Heart right ventricle (tissue), 16 donors: ENCODE data around the gene STAMBPL1. TPM values are rescaled to one million over a fixed set of nuclear protein-coding genes. Genes with fewer than 3 reads are reported as not detected.
A peak's percentile ranks its signal among the peaks of the same experiment; 100 is the strongest.

ENCODE experiments used
- ATAC-seq, 8 donors: fragments of 200-7000 bp; cut with Tn5 transposase; one replicate each; pipeline ENCODE4 v1.9.1; 2020; ENCODE audit warnings: mild to moderate bottlenecking in 8 of 8, moderate library complexity in 8 of 8, moderate number of reproducible peaks in 1 of 8
- DNase-seq, 2 donors: peaks; one replicate each; pipeline ENCODE4 v3.0.0-alpha.2; 2020
- H3K27ac ChIP-seq, 10 donors: fragments of 200-600 bp; sonication (generic) in 2 of 10; one replicate each; pipeline versions ENCODE4 v1.5.0 to v1.8.0; 2020 to 2022; ENCODE audit warnings: mild to moderate bottlenecking in 3 of 10
- H3K27me3 ChIP-seq, 7 donors: fragments of 200-600 bp; one replicate each; pipeline ENCODE4 v1.8.0; 2021 to 2022; ENCODE audit warnings: mild to moderate bottlenecking in 2 of 7
- H3K36me3 ChIP-seq, 9 donors: fragments of 200-600 bp; sonication (generic) in 1 of 9; one replicate each; pipeline versions ENCODE4 v1.5.0 to v1.8.0; 2020 to 2022; ENCODE audit warnings: mild to moderate bottlenecking in 2 of 9
- H3K4me1 ChIP-seq, 9 donors: fragments of 200-600 bp; sonication (generic) in 1 of 9; one replicate each; pipeline versions ENCODE4 v1.5.0 to v1.8.0; 2020 to 2022; ENCODE audit warnings: mild to moderate bottlenecking in 4 of 9
- H3K4me3 ChIP-seq, 10 donors: fragments of 200-600 bp; sonication (generic) in 2 of 10; one replicate each; pipeline versions ENCODE4 v1.5.0 to v1.8.0; 2020 to 2022; ENCODE audit warnings: mild to moderate bottlenecking in 7 of 10, moderate library complexity in 2 of 10
- H3K9me3 ChIP-seq, 11 donors: fragments of 200-600 bp in 10 of 11; sonication (generic) in 2 of 11; one replicate each; pipeline versions ENCODE4 v1.5.0 to v1.8.0; 2013 to 2022; ENCODE audit warnings: mild to moderate bottlenecking in 2 of 11, control low read depth in 1 of 11, moderate library complexity in 1 of 11
- CTCF ChIP-seq, 9 donors: fragments of 200-600 bp; sonication (generic) in 2 of 9; IDR thresholded peaks; one replicate each; pipeline versions ENCODE4 v1.5.0 to v1.8.0; 2021 to 2022; ENCODE audit warnings: antibody characterized with exemption in 9 of 9, mild to moderate bottlenecking in 5 of 9, moderate library complexity in 1 of 9
- WGBS, 2 donors: extraction: QIAGEN DNeasy Blood & Tissue Kit; methylation state at CpG; one replicate each; pipeline ENCODE4 v1.1.7; 2013; ENCODE audit warnings: inconsistent platforms in 1 of 2; 5-methylcytosine and 5-hydroxymethylcytosine counted together
- intact Hi-C, 10 donors: fragments of 100-400 bp; cut with DNase I; formaldehyde crosslinking; loops; one replicate each; pipeline versions ENCODE4 v1.11.1 to v1.14.2; 2022
- polyA plus RNA-seq, 2 donors: library from polyadenylated mRNA; stranded (reverse); fragments of 200-250 nt; gene quantifications; one replicate each; pipeline ENCODE4 v1.2.3, GENCODE V29; 2013
- total RNA-seq, 10 donors: library from RNA; stranded (reverse); fragmentation: NEBNext Ultra II Directional in 3 of 10; extraction: Animal tissue kit (Norgen Biotek cat#: 25700) in 3 of 10; gene quantifications; one replicate each; pipeline versions ENCODE4 v1.2.1 to v1.2.4, GENCODE V29; 2021 to 2023
- donor health status: Arrhythmogenic right ventricular cardiomyopathy.
- donor health status: ischemic (EF 13 %, LVEDD 7.1; RV severe dilation, severe dysfunction).
- donor health status: healthy with polysubstance abuse.
- donor health status: DM: no; HTN: yes; CAD: no.
- donor health status: DM: no; HTN: no; CAD: no.
- donor health status: ischemic (EF 25% LVEDD 6.9; RV normal size, moderate dysfunction).
- donor health status: ischemic (EF 25% LVEDD 5.7; RV mildly dilated, moderate dysfunction).
- donor health status: healthy.
- donor health status: DM: yes; HTN: yes; CAD: no.
- donor health status: Ischemic cardiomyopathy.
- donor health status: ischemic (EF 35%, LVEDD 5.7; RV mildly dilated, moderate dysfunction).
- donor health status: nonischemic (EF 11% LVEDD 7.7; RV severe dilation, severe dysfunction).
- donor health status: DM: yes; HTN: yes; CAD: no.
- donor health status: PGD.
- donor health status: ischemic (EF 29% LVEDD 5.4; RV normal size, mild dysfunction).
- donor health status: nonischemic (EF 23%, LVEDD 6.1; RV moderate dilation, normal function).

The STAMBPL1 gene
- total and polyA plus RNA-seq, 12 donors = 0.94 to 3.3 (median 2.7) TPM

DNA sequence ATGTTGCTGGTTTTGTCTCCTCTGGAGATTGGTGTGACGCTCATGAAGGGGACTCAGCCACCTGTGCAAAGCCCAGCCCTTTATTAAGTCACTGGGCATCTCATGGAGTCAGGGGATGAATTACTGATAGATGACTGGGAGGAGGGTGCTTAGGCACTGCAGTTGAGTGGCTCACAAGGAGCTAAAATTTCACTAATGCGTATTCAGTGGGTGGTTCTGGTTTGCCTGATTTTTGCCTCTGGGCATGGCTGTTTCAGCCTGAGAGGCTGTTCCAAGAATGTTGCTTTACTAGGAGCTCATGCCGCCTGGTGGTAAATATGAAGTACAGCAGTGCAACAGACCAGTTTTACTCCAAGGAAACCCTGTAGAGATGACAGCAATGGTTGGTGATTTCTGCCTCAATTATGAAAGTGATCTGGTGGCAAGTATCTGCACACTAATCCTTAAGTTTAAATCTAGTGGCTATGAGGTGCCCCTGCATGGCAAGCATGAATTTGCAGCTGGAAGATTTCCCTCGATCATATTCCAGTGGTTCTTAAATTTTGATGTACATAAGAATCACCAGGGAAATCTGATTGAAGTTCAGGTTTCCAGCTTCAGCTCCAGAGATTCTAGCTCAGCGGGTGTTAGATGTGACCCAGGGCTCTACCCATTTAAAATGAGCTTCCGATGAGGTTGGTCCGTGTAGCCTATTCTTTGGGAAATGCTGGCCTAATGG lies 52.7 kb downstream of the STAMBPL1 start:
- 49 to 50% methylated on average over 7 of the region's 7 CpGs for WGBS, 2 donors
- Histone ChIP-seq H3K36me3 (peaks cover 0 to 30% (median 6%) of the 10 kb centered on the region in 9 donors), H3K27ac (peak overlapping the region in 7 of 10 donors; percentile 4 to 82 (median 45)), H3K9me3 (no peaks in the 10 kb centered on the region), H3K4me3 (no peak overlapping the region), H3K27me3 (no peaks in the 10 kb centered on the region), H3K4me1 (peaks cover 3 to 41% (median 19%) of the 10 kb centered on the region in 9 donors)
- peak; percentile 76 to 92 (median 87) for TF ChIP-seq CTCF (IDR thresholded peaks at IDR 0.05)
- ATAC-seq (peak; percentile 69 to 80 (median 78)), DNase-seq (peak in 1 of 2 donors; percentile 59)
- intact Hi-C loops = loop anchor here in 9 of 10 donors (1.0 to 10.0 kb wide), 7 partner anchors 45 to 282 kb away; partner anchors contain the start of gene STAMBPL1 (in 2 of the 9)

DNA sequence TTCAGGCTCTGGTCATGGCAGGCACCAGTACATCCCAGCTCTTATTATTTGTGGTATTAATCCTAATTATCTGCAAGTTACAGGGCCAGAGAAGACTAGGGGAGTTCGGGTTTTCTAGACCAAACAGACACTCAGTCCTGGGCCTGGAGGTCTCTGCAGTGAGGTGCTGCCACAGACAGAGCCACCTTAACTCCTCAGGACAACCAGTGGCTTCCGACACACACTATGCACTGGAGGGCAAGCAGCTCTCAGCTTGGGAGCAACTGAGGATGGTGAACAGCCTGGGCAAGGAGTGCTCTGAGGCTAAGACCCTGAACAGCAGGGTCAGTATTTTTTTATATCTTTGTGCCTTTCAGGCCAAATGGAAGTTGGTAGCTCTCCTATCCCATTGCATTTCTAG lies 53.5 kb downstream of the STAMBPL1 start:
- 79 to 93% methylated on average over 2 of the region's 2 CpGs for WGBS, 2 donors
- Histone ChIP-seq H3K4me1 (peaks cover 3 to 34% (median 11%) of the 10 kb centered on the region in 9 donors), H3K27me3 (no peaks in the 10 kb centered on the region), H3K4me3 (no peak overlapping the region), H3K9me3 (no peaks in the 10 kb centered on the region), H3K36me3 (peaks cover 0 to 39% (median 11%) of the 10 kb centered on the region in 9 donors), H3K27ac (peak overlapping the region in 1 of 10 donors; percentile 10)
- ATAC-seq (no peak), DNase-seq (no peak)
- no peak for TF ChIP-seq CTCF (IDR thresholded peaks at IDR 0.05)
- intact Hi-C loops = loop anchor here in 7 of 10 donors (1.0 to 10.0 kb wide), 7 partner anchors 46 to 281 kb away; partner anchors contain the start of gene STAMBPL1 (in 2 of the 7)

GRCh38 chr10:88934900-88935672 lies 55.0 kb downstream of the STAMBPL1 start:
- TF ChIP-seq CTCF (IDR thresholded peaks at IDR 0.05) = peak; percentile 68 to 86 (median 76)
- peak; percentile 45 to 76 (median 68) for ATAC-seq
- Histone ChIP-seq H3K36me3 (peaks cover 0 to 54% (median 11%) of the 10 kb centered on the region in 9 donors), H3K9me3 (no peaks in the 10 kb centered on the region), H3K27me3 (no peaks in the 10 kb centered on the region), H3K4me3 (no peak overlapping the region), H3K27ac (peak overlapping the region in 8 of 10 donors; percentile 8 to 65 (median 28)), H3K4me1 (peaks cover 3 to 34% (median 11%) of the 10 kb centered on the region in 9 donors)
- WGBS, 2 donors = 35 to 41% methylated on average over 17 of the region's 17 CpGs
- intact Hi-C loops = loop anchor here (1.0 to 10.0 kb wide), 15 partner anchors 48 to 282 kb away; partner anchors contain the start of gene STAMBPL1 (in 2 of the 10)
- peak; percentile 46 to 79 for DNase-seq

DNA sequence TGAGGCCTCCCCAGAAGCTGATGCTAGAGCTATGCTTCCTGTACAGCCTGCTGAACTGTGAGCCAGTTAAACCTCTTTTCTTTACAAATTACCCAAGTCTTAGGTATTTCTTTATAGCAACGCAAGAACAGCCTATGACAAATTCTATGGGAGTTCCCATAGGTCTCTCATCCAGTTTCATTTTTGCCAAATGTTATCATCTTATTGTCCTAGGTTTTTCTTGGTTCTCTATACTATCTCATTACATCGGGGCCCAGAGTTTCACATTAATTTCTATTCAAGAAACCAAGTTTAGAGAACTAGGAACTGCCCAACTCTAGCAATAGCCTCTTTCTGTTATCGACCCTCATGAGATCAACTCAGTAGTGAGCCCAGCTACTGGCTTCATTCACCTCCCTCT lies 56.6 kb downstream of the STAMBPL1 start:
- Histone ChIP-seq H3K9me3 (no peaks in the 10 kb centered on the region), H3K27me3 (no peaks in the 10 kb centered on the region), H3K4me1 (peaks cover 3 to 22% (median 11%) of the 10 kb centered on the region in 9 donors), H3K27ac (no peak overlapping the region), H3K36me3 (peaks cover 0 to 70% (median 24%) of the 10 kb centered on the region in 9 donors), H3K4me3 (no peak overlapping the region)
- TF ChIP-seq CTCF (IDR thresholded peaks at IDR 0.05) = no peak
- intact Hi-C loops = loop anchor here in 6 of 10 donors (5.0 to 10.0 kb wide), 5 partner anchors 51 to 281 kb away; no protein-coding TSS in a partner anchor
- ATAC-seq = no peak
- 87 to 93% methylated on average over 3 of the region's 3 CpGs for WGBS, 2 donors
- no peak for DNase-seq
